ENCODE data around the gene PRPF31.

DNA sequence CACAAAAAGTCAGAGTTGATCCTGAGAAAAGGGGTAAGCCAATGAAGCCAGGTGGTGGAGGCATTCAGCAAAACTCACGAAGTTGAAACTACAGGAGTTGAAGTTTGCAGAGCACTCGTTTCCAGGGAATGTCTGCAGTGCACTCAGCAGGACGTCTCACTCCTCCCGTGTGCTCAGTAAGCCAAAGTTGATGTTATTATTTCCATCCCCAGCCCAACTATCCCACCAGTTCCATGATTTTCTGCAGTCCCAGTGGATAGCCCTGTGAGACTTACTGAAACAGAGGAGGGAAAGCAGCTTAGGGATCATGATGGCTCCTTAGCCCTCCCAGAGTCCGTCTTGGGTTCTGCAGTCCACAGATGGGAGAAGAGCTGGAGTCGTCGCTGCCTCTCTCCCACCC, 34.5 kb upstream of the PRPF31 start, which contains the start of gene TARM1:
- TF ChIP-seq, protein P1, sequence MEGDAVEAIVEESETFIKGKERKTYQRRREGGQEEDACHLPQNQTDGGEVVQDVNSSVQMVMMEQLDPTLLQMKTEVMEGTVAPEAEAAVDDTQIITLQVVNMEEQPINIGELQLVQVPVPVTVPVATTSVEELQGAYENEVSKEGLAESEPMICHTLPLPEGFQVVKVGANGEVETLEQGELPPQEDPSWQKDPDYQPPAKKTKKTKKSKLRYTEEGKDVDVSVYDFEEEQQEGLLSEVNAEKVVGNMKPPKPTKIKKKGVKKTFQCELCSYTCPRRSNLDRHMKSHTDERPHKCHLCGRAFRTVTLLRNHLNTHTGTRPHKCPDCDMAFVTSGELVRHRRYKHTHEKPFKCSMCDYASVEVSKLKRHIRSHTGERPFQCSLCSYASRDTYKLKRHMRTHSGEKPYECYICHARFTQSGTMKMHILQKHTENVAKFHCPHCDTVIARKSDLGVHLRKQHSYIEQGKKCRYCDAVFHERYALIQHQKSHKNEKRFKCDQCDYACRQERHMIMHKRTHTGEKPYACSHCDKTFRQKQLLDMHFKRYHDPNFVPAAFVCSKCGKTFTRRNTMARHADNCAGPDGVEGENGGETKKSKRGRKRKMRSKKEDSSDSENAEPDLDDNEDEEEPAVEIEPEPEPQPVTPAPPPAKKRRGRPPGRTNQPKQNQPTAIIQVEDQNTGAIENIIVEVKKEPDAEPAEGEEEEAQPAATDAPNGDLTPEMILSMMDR (IDR thresholded peaks at IDR 0.05), result no peak
- no peak for TF ChIP-seq POLR2A (IDR thresholded peaks at IDR 0.05)

All from thyroid gland (tissue), 4 donors.